Hepatocyte (in vitro differentiated cells): Measurements from ENCODE around the gene RIMKLB.

Experiments used
- EZH2 ChIP-seq: fragments of 200-600 bp; sonication (generic); IDR thresholded peaks from 2 replicates; pipeline ENCODE4 v1.6.1; 2016; ENCODE audit warnings: antibody characterized with exemption, mild to moderate bottlenecking, borderline replicate concordance
- EZH2phosphoT487 ChIP-seq: fragments of 200-600 bp; sonication (generic); IDR thresholded peaks from one replicate; pipeline ENCODE4 v1.6.1; 2018; ENCODE audit warnings: antibody characterized with exemption, mild to moderate bottlenecking, low read depth, moderate library complexity; ENCODE audit not compliant: unreplicated experiment, severe bottlenecking
- TF ChIP-seq, protein P1 (sequence below): fragments of 200-600 bp; sonication (generic); IDR thresholded peaks from 2 replicates; pipeline ENCODE4 v1.5.1; 2016; ENCODE audit warnings: antibody characterized with exemption, mild to moderate bottlenecking; ENCODE audit not compliant: poor library complexity

DNA sequence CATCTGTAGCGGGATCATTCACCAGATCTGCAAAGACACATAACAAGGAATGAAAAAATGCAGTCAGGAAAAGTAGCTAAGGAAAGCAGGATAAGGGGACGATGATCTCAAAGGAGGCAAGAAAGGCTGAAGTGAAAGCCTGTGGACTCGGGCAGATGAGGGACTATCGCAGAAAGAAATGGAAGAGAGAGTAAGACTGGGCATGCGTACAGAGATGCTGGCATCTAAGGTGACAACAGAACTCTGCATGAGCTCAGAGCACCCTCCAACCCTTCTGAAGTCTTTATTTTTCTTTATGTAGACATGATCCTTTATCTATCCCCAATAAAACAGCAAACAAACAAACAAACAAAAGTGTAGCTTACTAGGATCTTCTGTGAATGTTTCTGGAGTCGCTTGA is 42.4 kb upstream of the RIMKLB start:
- TF ChIP-seq, protein P1, sequence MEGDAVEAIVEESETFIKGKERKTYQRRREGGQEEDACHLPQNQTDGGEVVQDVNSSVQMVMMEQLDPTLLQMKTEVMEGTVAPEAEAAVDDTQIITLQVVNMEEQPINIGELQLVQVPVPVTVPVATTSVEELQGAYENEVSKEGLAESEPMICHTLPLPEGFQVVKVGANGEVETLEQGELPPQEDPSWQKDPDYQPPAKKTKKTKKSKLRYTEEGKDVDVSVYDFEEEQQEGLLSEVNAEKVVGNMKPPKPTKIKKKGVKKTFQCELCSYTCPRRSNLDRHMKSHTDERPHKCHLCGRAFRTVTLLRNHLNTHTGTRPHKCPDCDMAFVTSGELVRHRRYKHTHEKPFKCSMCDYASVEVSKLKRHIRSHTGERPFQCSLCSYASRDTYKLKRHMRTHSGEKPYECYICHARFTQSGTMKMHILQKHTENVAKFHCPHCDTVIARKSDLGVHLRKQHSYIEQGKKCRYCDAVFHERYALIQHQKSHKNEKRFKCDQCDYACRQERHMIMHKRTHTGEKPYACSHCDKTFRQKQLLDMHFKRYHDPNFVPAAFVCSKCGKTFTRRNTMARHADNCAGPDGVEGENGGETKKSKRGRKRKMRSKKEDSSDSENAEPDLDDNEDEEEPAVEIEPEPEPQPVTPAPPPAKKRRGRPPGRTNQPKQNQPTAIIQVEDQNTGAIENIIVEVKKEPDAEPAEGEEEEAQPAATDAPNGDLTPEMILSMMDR, result no peak
- TF ChIP-seq EZH2 (no peak), EZH2phosphoT487 (no peak)
